K562 (cell line): ENCODE data around the gene DIAPH3.

Experiments
- EGR1 ChIP-seq: fragments of 450-650 bp; conservative IDR thresholded peaks from 2 replicates; pipeline ENCODE4 v1.6.1; 2017; ENCODE audit warnings: mild to moderate bottlenecking
- POLR2A ChIP-seq: fragments of 450-650 bp; conservative IDR thresholded peaks from 2 replicates; pipeline ENCODE4 v1.6.1; 2016
- TF ChIP-seq, protein P1 (sequence below), 3 experiments: IDR thresholded peaks in 2 of 3; conservative IDR thresholded peaks in 1 of 3; 2 replicates each; pipeline ENCODE4 v1.5.1; 2011 to 2012; ENCODE audit warnings: low read length in 3 of 3, mild to moderate bottlenecking in 3 of 3, control low read depth in 2 of 3, improper control_type of control experiment in 1 of 3, inconsistent platforms in 1 of 3, low read depth in 1 of 3, mixed read lengths in 1 of 3, moderate library complexity in 1 of 3; ENCODE audit not compliant: insufficient read depth in 2 of 3

DNA sequence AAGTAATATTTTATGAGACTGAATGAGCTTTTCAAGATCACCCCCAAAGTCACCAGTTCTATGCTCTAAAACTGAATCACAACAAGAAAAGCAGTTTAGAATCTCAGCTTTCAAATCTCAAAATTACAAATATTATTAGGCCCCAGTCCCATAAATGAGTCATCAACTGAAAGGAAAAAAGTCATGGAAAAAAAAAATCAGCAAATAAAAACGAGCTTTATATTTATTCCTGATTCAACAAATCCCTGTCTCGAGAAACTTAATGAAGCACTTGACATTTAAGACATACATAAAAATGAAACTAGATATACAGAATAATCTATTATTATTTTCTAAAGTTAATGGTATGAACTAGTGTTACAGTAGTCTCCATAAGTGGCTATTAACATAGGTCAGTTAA lies 203.0 kb downstream of the DIAPH3 start:
- no peak for TF ChIP-seq EGR1
- TF ChIP-seq POLR2A: no peak
- TF ChIP-seq, protein P1, sequence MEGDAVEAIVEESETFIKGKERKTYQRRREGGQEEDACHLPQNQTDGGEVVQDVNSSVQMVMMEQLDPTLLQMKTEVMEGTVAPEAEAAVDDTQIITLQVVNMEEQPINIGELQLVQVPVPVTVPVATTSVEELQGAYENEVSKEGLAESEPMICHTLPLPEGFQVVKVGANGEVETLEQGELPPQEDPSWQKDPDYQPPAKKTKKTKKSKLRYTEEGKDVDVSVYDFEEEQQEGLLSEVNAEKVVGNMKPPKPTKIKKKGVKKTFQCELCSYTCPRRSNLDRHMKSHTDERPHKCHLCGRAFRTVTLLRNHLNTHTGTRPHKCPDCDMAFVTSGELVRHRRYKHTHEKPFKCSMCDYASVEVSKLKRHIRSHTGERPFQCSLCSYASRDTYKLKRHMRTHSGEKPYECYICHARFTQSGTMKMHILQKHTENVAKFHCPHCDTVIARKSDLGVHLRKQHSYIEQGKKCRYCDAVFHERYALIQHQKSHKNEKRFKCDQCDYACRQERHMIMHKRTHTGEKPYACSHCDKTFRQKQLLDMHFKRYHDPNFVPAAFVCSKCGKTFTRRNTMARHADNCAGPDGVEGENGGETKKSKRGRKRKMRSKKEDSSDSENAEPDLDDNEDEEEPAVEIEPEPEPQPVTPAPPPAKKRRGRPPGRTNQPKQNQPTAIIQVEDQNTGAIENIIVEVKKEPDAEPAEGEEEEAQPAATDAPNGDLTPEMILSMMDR (IDR thresholded peaks at IDR 0.05 in 2 of 3, conservative IDR thresholded peaks at IDR 0.05 in 1 of 3; ENCODE audit: insufficient read depth in 2 of 3, low read depth in 1 of 3, low read length in 3 of 3): no peak
